IPS DF 6.9 (cell line): ENCODE data around the gene DAAM2.

Experiments
- DNase-seq: peaks from one replicate; pipeline ENCODE4 v3.0.0-alpha.2; 2013; ENCODE audit warnings: low read depth, low spot score
- H3K27ac ChIP-seq: one replicate; pipeline ENCODE4 v1.5.1; 2013; ENCODE audit warnings: low read length, control low read depth
- H3K27me3 ChIP-seq: 2 replicates; pipeline ENCODE4 v1.6.1; 2013; ENCODE audit warnings: mild to moderate bottlenecking, low read length; ENCODE audit not compliant: control insufficient read depth, insufficient read depth
- H3K36me3 ChIP-seq: 2 replicates; pipeline ENCODE4 v1.6.1; 2013; ENCODE audit warnings: low read length; ENCODE audit not compliant: control insufficient read depth, insufficient read depth
- H3K4me1 ChIP-seq: 2 replicates; pipeline ENCODE4 v1.6.1; 2013; ENCODE audit warnings: low read length; ENCODE audit not compliant: control insufficient read depth, insufficient read depth
- H3K4me3 ChIP-seq: 2 replicates; pipeline ENCODE4 v1.5.1; 2013; ENCODE audit warnings: mild to moderate bottlenecking, low read length
- H3K9me3 ChIP-seq: 2 replicates; pipeline ENCODE4 v1.6.1; 2013; ENCODE audit warnings: low read length, inconsistent platforms; ENCODE audit not compliant: control insufficient read depth, insufficient read depth
- WGBS: extraction: QIAGEN DNeasy Blood & Tissue Kit; methylation state at CpG from one replicate; pipeline ENCODE4 v1.1.7; 2013; ENCODE audit warnings: mixed read lengths, missing lambda C conversion rate; ENCODE audit not compliant: insufficient read length, insufficient coverage; 5-methylcytosine and 5-hydroxymethylcytosine counted together

Gene DAAM2

GRCh38 chr6:39843305-39844020, 51.3 kb downstream of the DAAM2 start:
- no peaks in the 10 kb centered on the region; the same call in 1 of the 2 replicates for H3K4me1 ChIP-seq
- H3K9me3 ChIP-seq = no peaks in the 10 kb centered on the region
- no peak overlapping the region for H3K4me3 ChIP-seq
- no peak overlapping the region for H3K27ac ChIP-seq
- no peaks in the 10 kb centered on the region for H3K36me3 ChIP-seq
- no CpG with 5 or more reads among the region's 12 CpGs for WGBS
- H3K27me3 ChIP-seq = no peaks in the 10 kb centered on the region
- DNase-seq = no peak

GRCh38 chr6:39844866-39845265, 52.7 kb downstream of the DAAM2 start:
- H3K36me3 ChIP-seq = no peaks in the 10 kb centered on the region
- H3K27ac ChIP-seq = no peak overlapping the region
- DNase-seq = no peak
- H3K9me3 ChIP-seq = no peaks in the 10 kb centered on the region
- no peak overlapping the region for H3K4me3 ChIP-seq
- 100% methylated on average over 1 of the region's 1 CpG for WGBS
- H3K4me1 ChIP-seq = no peaks in the 10 kb centered on the region; the same call in 1 of the 2 replicates
- H3K27me3 ChIP-seq = no peaks in the 10 kb centered on the region

GRCh38 chr6:39847221-39847620, 55.0 kb downstream of the DAAM2 start:
- Histone ChIP-seq H3K4me3 (no peak overlapping the region), H3K27ac (no peak overlapping the region), H3K4me1 (no peaks in the 10 kb centered on the region; the same call in 1 of the 2 replicates), H3K9me3 (no peaks in the 10 kb centered on the region), H3K36me3 (no peaks in the 10 kb centered on the region), H3K27me3 (no peaks in the 10 kb centered on the region)
- WGBS = no CpG with 5 or more reads among the region's 10 CpGs
- DNase-seq = no peak

- H3K4me1 ChIP-seq = no peaks in the 10 kb centered on the region; the same call in 1 of the 2 replicates
- H3K9me3 ChIP-seq = no peaks in the 10 kb centered on the region
- WGBS = no CpG with 5 or more reads among the region's 4 CpGs
- no peak for DNase-seq
- no peaks in the 10 kb centered on the region for H3K27me3 ChIP-seq
- H3K27ac ChIP-seq = no peak overlapping the region
- H3K36me3 ChIP-seq = no peaks in the 10 kb centered on the region
- H3K4me3 ChIP-seq = no peak overlapping the region
Measured at GRCh38 chr6:39848171-39848570, 56.0 kb downstream of the DAAM2 start.

- Histone ChIP-seq H3K9me3 (no peaks in the 10 kb centered on the region), H3K4me3 (no peak overlapping the region), H3K4me1 (no peaks in the 10 kb centered on the region; the same call in 1 of the 2 replicates), H3K27me3 (no peaks in the 10 kb centered on the region), H3K36me3 (no peaks in the 10 kb centered on the region), H3K27ac (no peak overlapping the region)
- DNase-seq = no peak
- WGBS = no CpG with 5 or more reads among the region's 3 CpGs
Measured at GRCh38 chr6:39849228-39849627, 57.1 kb downstream of the DAAM2 start.

GRCh38 chr6:39849764-39850163, 57.6 kb downstream of the DAAM2 start:
- no CpG with 5 or more reads among the region's 6 CpGs for WGBS

GRCh38 chr6:39850736-39851297, 58.6 kb downstream of the DAAM2 start:
- Histone ChIP-seq H3K27me3 (no peaks in the 10 kb centered on the region), H3K4me1 (no peaks in the 10 kb centered on the region; the same call in 1 of the 2 replicates), H3K9me3 (no peaks in the 10 kb centered on the region), H3K36me3 (no peaks in the 10 kb centered on the region), H3K4me3 (no peak overlapping the region), H3K27ac (no peak overlapping the region)
- WGBS = no CpG with 5 or more reads among the region's 2 CpGs
- no peak for DNase-seq

More at GRCh38 chr6:39849764-39850163, 57.6 kb downstream of the DAAM2 start:
- Histone ChIP-seq H3K36me3 (no peaks in the 10 kb centered on the region), H3K27me3 (no peaks in the 10 kb centered on the region), H3K27ac (no peak overlapping the region), H3K4me3 (no peak overlapping the region), H3K9me3 (no peaks in the 10 kb centered on the region), H3K4me1 (no peaks in the 10 kb centered on the region; the same call in 1 of the 2 replicates)
- DNase-seq = no peak

- no peak overlapping the region for H3K4me3 ChIP-seq
- no peak overlapping the region for H3K27ac ChIP-seq
- H3K27me3 ChIP-seq = no peaks in the 10 kb centered on the region
- DNase-seq = no peak
- WGBS = no CpG with 5 or more reads among the region's 4 CpGs
- no peaks in the 10 kb centered on the region for H3K9me3 ChIP-seq
- no peaks in the 10 kb centered on the region; the same call in 1 of the 2 replicates for H3K4me1 ChIP-seq
- no peaks in the 10 kb centered on the region for H3K36me3 ChIP-seq
Measured at GRCh38 chr6:39851331-39851730, 59.2 kb downstream of the DAAM2 start.

GRCh38 chr6:39852324-39852723, 60.1 kb downstream of the DAAM2 start:
- Histone ChIP-seq H3K27ac (no peak overlapping the region), H3K27me3 (no peaks in the 10 kb centered on the region), H3K36me3 (no peaks in the 10 kb centered on the region), H3K9me3 (no peaks in the 10 kb centered on the region), H3K4me3 (no peak overlapping the region), H3K4me1 (no peaks in the 10 kb centered on the region)
- WGBS = no CpG with 5 or more reads among the region's 9 CpGs
- DNase-seq = no peak

- no CpG with 5 or more reads among the region's 3 CpGs for WGBS
- no peak for DNase-seq
Measured at GRCh38 chr6:39853604-39854003, 61.4 kb downstream of the DAAM2 start.

More at GRCh38 chr6:39853604-39854003, 61.4 kb downstream of the DAAM2 start:
- H3K4me1 ChIP-seq = no peaks in the 10 kb centered on the region
- no peak overlapping the region for H3K27ac ChIP-seq
- no peaks in the 10 kb centered on the region for H3K9me3 ChIP-seq
- no peak overlapping the region for H3K4me3 ChIP-seq
- H3K36me3 ChIP-seq = no peaks in the 10 kb centered on the region
- no peaks in the 10 kb centered on the region for H3K27me3 ChIP-seq
